Psoas muscle (tissue), 8 donors: ENCODE data around the gene ZMYM4. TPM values are rescaled to one million over a fixed set of nuclear protein-coding genes. Genes with fewer than 3 reads are reported as not detected.

ENCODE experiments used
- ATAC-seq, 4 donors: fragments of 200-7000 bp; cut with Tn5 transposase; one replicate each; pipeline ENCODE4 v1.9.1; 2020; ENCODE audit warnings: moderate library complexity in 3 of 4, mild to moderate bottlenecking in 2 of 4
- DNase-seq, 2 donors: peaks; one replicate each; pipeline ENCODE4 v3.0.0-alpha.2; 2020
- H3K27ac ChIP-seq: fragments of 200-600 bp; one replicate; pipeline ENCODE4 v1.8.0; 2022
- H3K27me3 ChIP-seq, 3 donors: fragments of 200-600 bp in 1 of 3; one replicate each; pipeline versions ENCODE4 v1.6.1 to v1.8.0; 2013 to 2022; ENCODE audit warnings: low read length in 2 of 3, mild to moderate bottlenecking in 2 of 3, moderate library complexity in 1 of 3; ENCODE audit not compliant: insufficient read depth in 3 of 3
- H3K36me3 ChIP-seq, 2 donors: fragments of 200-600 bp in 1 of 2; one replicate each; pipeline versions ENCODE4 v1.6.1 to v1.8.0; 2013 to 2022; ENCODE audit warnings: low read depth in 1 of 2, mild to moderate bottlenecking in 1 of 2, moderate library complexity in 1 of 2; ENCODE audit not compliant: insufficient read depth in 1 of 2
- H3K4me1 ChIP-seq: fragments of 200-600 bp; one replicate; pipeline ENCODE4 v1.8.0; 2022
- H3K4me3 ChIP-seq: fragments of 200-600 bp; one replicate; pipeline ENCODE4 v1.8.0; 2022; ENCODE audit warnings: mild to moderate bottlenecking
- H3K9me3 ChIP-seq: fragments of 200-600 bp; one replicate; pipeline ENCODE4 v1.8.0; 2022
- CTCF ChIP-seq: fragments of 200-600 bp; IDR thresholded peaks from one replicate; pipeline ENCODE4 v1.8.0; 2022; ENCODE audit warnings: antibody characterized with exemption
- WGBS, 3 donors: extraction: QIAGEN DNeasy Blood & Tissue Kit; methylation state at CpG; one replicate each; pipeline versions ENCODE4 v1.1.6 to v1.1.7; 2013; 5-methylcytosine and 5-hydroxymethylcytosine counted together
- intact Hi-C, 2 donors: fragments of 100-400 bp; cut with DNase I; formaldehyde crosslinking; loops; one replicate each; pipeline versions ENCODE4 v1.11.0 to v1.14.2; 2022
- polyA plus RNA-seq, 3 donors: library from polyadenylated mRNA; stranded (reverse); fragments of 200-250 nt; gene quantifications; one replicate each; pipeline ENCODE4 v1.2.3, GENCODE V29; 2013
- total RNA-seq, 4 donors: library from RNA; stranded (reverse); fragmentation: NEBNext Ultra II Directional in 2 of 4; extraction: Animal tissue kit (Norgen Biotek cat#: 25700) in 2 of 4; gene quantifications; one replicate each; pipeline versions ENCODE4 v1.2.1 to v1.2.4, GENCODE V29; 2021 to 2023
- donor health status: healthy with polysubstance abuse.
- donor health status: DM: no; HTN: no; CAD: no; lungs with moderate emphysema.
- donor health status: Bipolar disorder and iron deficiency.
- donor health status: healthy.
- donor health status: DM: yes; HTN: yes; CAD: no.
- donor health status: DM: no; HTN: no; CAD: no.
- donor health status: DM: no; HTN: no; CAD: no.
- donor health status: DM: yes; HTN: yes; CAD: no.

Gene ZMYM4
- total and polyA plus RNA-seq, 7 donors = 4.6 to 32.6 (median 25.3) TPM

- H3K27ac ChIP-seq = no peak overlapping the region
- no peaks in the 10 kb centered on the region for H3K27me3 ChIP-seq
- no peak for ATAC-seq
- H3K9me3 ChIP-seq = no peaks in the 10 kb centered on the region
- no peak for DNase-seq
- H3K4me3 ChIP-seq = no peak overlapping the region
- intact Hi-C loops = no loop called here
- peaks cover 0 to 19% of the 10 kb centered on the region in 2 donors for H3K36me3 ChIP-seq
- TF ChIP-seq CTCF = no peak
- peaks cover 15% of the 10 kb centered on the region for H3K4me1 ChIP-seq
- 90 to 91% (median 91%) methylated on average over 3 of the region's 3 CpGs for WGBS, 3 donors
Observed at GRCh38 chr1:35364741-35365140, 96.2 kb downstream of the ZMYM4 start.

- Histone ChIP-seq H3K9me3 (no peaks in the 10 kb centered on the region), H3K27me3 (no peaks in the 10 kb centered on the region), H3K4me3 (no peak overlapping the region), H3K4me1 (peaks cover 18% of the 10 kb centered on the region), H3K36me3 (peaks cover 0 to under 1% of the 10 kb centered on the region in 2 donors), H3K27ac (no peak overlapping the region)
- no peak for ATAC-seq
- 96 to 100% (median 97%) methylated on average over 2 of the region's 2 CpGs for WGBS, 3 donors
- TF ChIP-seq CTCF = no peak
- no peak for DNase-seq
- intact Hi-C loops = no loop called here
Observed at GRCh38 chr1:35367914-35368313, 99.4 kb downstream of the ZMYM4 start.

- ATAC-seq = peak; percentile 37 to 76 (median 54)
Observed at GRCh38 chr1:35369922-35370671, 101.6 kb downstream of the ZMYM4 start.

GRCh38 chr1:35371506-35371905 lies 103.0 kb downstream of the ZMYM4 start:
- ATAC-seq = no peak
- intact Hi-C loops = no loop called here
- Histone ChIP-seq H3K27me3 (no peaks in the 10 kb centered on the region), H3K4me1 (peaks cover 7% of the 10 kb centered on the region), H3K4me3 (no peak overlapping the region), H3K36me3 (no peaks in the 10 kb centered on the region), H3K9me3 (no peaks in the 10 kb centered on the region), H3K27ac (no peak overlapping the region)
- no peak for DNase-seq
- no peak for TF ChIP-seq CTCF
- WGBS, 3 donors = 88 to 90% (median 89%) methylated on average over 4 of the region's 4 CpGs

More at GRCh38 chr1:35369922-35370671, 101.6 kb downstream of the ZMYM4 start:
- H3K27me3 ChIP-seq = no peaks in the 10 kb centered on the region
- no peaks in the 10 kb centered on the region for H3K9me3 ChIP-seq
- intact Hi-C loops = no loop called here
- no peaks in the 10 kb centered on the region for H3K36me3 ChIP-seq
- DNase-seq = peak; percentile 48 to 61
- H3K27ac ChIP-seq = peak overlapping the region; percentile 12
- WGBS, 3 donors = 32 to 33% (median 33%) methylated on average over 4 of the region's 4 CpGs
- no peak overlapping the region for H3K4me3 ChIP-seq
- TF ChIP-seq CTCF = no peak
- peaks cover 7% of the 10 kb centered on the region for H3K4me1 ChIP-seq

GRCh38 chr1:35377555-35377954 lies 109.0 kb downstream of the ZMYM4 start:
- H3K36me3 ChIP-seq = peaks cover 0 to 10% of the 10 kb centered on the region in 2 donors
- no peak for TF ChIP-seq CTCF
- no peaks in the 10 kb centered on the region for H3K4me1 ChIP-seq
- H3K9me3 ChIP-seq = no peaks in the 10 kb centered on the region
- intact Hi-C loops = no loop called here
- DNase-seq (no peak), ATAC-seq (no peak)
- no peaks in the 10 kb centered on the region for H3K27me3 ChIP-seq
- H3K4me3 ChIP-seq = no peak overlapping the region
- no peak overlapping the region for H3K27ac ChIP-seq
